Osteocyte (in vitro differentiated cells): ENCODE measurements around the gene ZFYVE28. TPM values are rescaled to one million over a fixed set of nuclear protein-coding genes. Genes with fewer than 3 reads are reported as not detected.

ENCODE experiments used
- DNase-seq: peaks from one replicate; pipeline ENCODE4 v3.0.0; 2021; ENCODE audit warnings: mixed read lengths; ENCODE audit not compliant: unreplicated experiment; ENCODE audit errors: extremely low spot score
- H3K27ac Mint-ChIP-seq: one replicate; pipeline ENCODE4 v1.8.0; 2021; ENCODE audit warnings: mild to moderate bottlenecking, mixed read lengths; ENCODE audit not compliant: unreplicated experiment
- H3K27me3 Mint-ChIP-seq: one replicate; pipeline ENCODE4 v1.8.0; 2021; ENCODE audit warnings: mixed read lengths; ENCODE audit not compliant: unreplicated experiment
- H3K36me3 Mint-ChIP-seq: one replicate; pipeline ENCODE4 v1.8.0; 2021; ENCODE audit warnings: mixed read lengths; ENCODE audit not compliant: unreplicated experiment
- H3K4me1 Mint-ChIP-seq: one replicate; pipeline ENCODE4 v1.8.0; 2021; ENCODE audit warnings: mixed read lengths; ENCODE audit not compliant: unreplicated experiment
- H3K4me3 Mint-ChIP-seq: one replicate; pipeline ENCODE4 v1.8.0; 2021; ENCODE audit warnings: mild to moderate bottlenecking, moderate library complexity, mixed read lengths; ENCODE audit not compliant: unreplicated experiment
- H3K9me3 Mint-ChIP-seq: one replicate; pipeline ENCODE4 v1.8.0; 2021; ENCODE audit warnings: mixed read lengths; ENCODE audit not compliant: unreplicated experiment
- total RNA-seq: library from RNA; stranded (reverse); gene quantifications from 2 replicates; pipeline ENCODE4 v1.2.1, GENCODE V29; 2021
- TF ChIP-seq, protein P1 (sequence below): fragments of 200-600 bp; sonication (generic); IDR thresholded peaks from 2 replicates; pipeline ENCODE4 v1.5.0; 2021; ENCODE audit warnings: antibody characterized with exemption, mild to moderate bottlenecking, moderate library complexity

ZFYVE28 gene
- total RNA-seq, 1 donor from 2014 or later: 3.4 TPM

DNA sequence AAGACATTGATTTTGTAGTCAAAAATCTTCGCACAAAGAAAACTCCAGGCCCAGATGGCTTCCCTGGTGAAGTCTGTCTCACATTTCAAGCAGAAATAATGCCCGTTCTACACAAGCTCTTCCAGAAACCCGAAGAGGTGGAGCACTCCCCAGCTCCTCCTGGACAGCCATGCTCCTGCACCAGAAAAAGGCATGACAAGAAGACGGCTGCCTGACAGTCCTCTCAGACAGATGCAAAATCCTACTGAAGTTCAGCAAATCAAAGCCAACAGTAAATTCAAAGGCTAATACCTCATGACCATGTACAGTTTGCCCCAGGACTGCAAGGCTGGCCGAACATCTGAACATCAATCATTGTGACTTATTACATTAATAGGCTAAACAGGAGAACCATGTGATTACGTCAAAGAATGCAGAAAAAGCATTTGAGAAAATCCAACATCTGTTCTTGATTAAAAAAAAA, 125.8 kb downstream of the ZFYVE28 start:
- Mint-ChIP-seq H3K27me3 (peaks cover 9% of the 10 kb centered on the region), H3K4me3 (no peak overlapping the region), H3K9me3 (peaks cover 10% of the 10 kb centered on the region), H3K27ac (no peak overlapping the region), H3K4me1 (peaks cover 10% of the 10 kb centered on the region), H3K36me3 (peaks cover 3% of the 10 kb centered on the region)
- no peak for DNase-seq
- TF ChIP-seq, protein P1, sequence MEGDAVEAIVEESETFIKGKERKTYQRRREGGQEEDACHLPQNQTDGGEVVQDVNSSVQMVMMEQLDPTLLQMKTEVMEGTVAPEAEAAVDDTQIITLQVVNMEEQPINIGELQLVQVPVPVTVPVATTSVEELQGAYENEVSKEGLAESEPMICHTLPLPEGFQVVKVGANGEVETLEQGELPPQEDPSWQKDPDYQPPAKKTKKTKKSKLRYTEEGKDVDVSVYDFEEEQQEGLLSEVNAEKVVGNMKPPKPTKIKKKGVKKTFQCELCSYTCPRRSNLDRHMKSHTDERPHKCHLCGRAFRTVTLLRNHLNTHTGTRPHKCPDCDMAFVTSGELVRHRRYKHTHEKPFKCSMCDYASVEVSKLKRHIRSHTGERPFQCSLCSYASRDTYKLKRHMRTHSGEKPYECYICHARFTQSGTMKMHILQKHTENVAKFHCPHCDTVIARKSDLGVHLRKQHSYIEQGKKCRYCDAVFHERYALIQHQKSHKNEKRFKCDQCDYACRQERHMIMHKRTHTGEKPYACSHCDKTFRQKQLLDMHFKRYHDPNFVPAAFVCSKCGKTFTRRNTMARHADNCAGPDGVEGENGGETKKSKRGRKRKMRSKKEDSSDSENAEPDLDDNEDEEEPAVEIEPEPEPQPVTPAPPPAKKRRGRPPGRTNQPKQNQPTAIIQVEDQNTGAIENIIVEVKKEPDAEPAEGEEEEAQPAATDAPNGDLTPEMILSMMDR: no peak

DNA sequence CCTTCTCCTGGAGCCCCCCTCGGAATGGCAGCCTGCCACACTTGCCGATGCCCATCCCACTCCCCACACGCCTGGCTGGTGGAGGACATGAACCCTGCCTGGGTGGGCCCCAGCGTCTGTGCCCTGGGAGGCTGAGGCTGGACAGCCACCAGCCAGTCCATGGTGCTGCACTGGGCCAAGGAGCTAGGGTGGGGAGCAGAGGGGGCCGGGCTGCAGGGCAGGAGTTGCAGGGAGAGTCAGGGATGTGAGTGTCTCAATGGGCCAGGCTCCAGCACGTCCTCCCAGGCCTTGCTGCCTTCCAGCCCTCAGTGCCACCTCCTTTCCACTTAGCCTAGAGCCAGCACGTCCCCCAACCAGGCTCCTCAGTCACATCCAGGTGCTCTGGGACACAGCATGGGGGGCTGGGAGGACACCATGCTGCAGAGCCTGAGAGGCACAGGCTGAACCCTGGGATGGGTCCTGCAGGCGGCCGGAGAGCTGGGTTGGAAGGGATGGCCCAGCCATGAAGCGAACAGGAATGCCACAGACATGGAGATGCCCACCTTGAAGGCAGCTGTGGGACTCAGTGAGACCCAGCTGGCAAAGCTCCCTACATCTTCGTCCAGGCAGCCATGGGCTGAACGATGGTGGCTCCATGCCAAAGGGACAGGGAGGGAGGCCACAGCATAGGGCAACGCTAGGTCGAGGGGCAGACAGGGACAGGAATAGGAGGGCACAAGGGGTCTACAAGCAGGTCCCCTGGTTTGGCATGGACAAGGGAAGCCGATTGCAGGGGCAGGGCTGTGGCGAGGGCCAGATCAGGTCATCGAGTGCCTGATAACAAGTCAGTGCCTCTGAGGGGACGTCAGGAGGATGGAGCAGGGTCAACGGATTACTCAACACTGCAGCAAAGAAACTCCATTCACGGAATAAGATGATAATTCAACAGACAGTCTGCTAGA, 126.5 kb downstream of the ZFYVE28 start:
- TF ChIP-seq, protein P1: no peak
- Mint-ChIP-seq H3K4me3 (no peak overlapping the region), H3K27ac (no peak overlapping the region), H3K27me3 (peaks cover 9% of the 10 kb centered on the region), H3K9me3 (peaks cover 10% of the 10 kb centered on the region), H3K36me3 (peaks cover 3% of the 10 kb centered on the region), H3K4me1 (peaks cover 15% of the 10 kb centered on the region)
- no peak for DNase-seq

DNA sequence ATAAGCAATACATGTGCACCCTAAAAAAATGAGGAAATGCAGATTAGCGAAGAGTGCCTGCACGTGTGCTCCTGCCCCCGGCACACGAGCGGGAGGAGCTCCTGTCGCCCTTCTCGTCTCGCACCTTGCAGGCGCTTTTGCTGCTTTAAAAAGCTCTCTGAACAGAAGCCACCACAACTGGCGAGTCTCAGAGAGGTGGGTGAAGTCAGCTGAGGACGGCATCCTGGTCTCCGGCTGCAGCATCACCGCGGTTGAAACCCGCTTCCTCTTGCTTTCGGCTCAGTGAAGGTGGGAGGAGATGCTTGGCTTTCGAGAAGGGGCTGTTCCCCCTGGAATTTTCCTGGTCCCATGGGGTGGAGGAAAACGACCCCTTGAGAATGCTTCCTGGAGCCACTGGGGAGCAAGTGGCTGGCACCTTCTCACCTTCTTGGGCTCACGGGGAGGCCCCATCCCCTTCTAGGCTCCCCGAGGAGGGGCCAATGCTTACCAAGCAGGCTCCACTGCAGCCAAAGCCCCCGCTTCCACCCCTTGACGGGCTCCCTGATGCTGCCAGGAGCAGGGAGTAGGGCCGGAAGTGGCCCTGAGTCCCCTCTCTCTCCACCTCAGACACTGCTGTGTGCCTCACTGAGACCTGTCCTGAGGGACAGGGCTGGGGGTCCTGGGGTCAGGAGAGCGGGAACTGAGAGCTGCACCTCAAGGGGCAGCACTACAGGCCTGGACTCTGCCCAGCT, 127.3 kb downstream of the ZFYVE28 start:
- Mint-ChIP-seq H3K27ac (no peak overlapping the region), H3K4me1 (peaks cover 15% of the 10 kb centered on the region), H3K27me3 (peaks cover 9% of the 10 kb centered on the region), H3K9me3 (peaks cover 10% of the 10 kb centered on the region), H3K4me3 (no peak overlapping the region), H3K36me3 (peaks cover 3% of the 10 kb centered on the region)
- DNase-seq: no peak
- TF ChIP-seq, protein P1: no peak

DNA sequence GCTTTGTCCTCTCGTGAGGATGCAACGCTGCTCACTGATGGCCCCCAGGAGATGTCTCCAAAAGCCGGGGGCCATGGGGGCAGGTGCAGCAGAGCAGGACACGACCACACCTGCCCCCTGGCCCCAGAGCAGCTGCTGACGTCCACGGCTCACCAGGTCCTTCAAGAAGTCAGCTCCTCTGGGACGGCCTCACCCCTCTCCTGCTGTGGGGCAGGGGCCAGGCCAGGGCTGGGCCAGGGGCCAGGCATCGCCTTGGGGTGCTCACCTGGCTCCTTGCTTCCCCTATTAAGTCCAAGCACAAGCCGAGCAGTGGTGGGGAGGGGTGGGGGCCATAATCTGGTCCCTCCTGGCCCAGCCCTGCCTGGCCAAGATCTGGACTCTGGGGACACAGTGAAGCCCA, 128.0 kb downstream of the ZFYVE28 start:
- H3K4me1 Mint-ChIP-seq: peaks cover 16% of the 10 kb centered on the region
- H3K36me3 Mint-ChIP-seq: peaks cover 3% of the 10 kb centered on the region
- peaks cover 9% of the 10 kb centered on the region for H3K27me3 Mint-ChIP-seq
- H3K27ac Mint-ChIP-seq: no peak overlapping the region
- TF ChIP-seq, protein P1: no peak
- no peak overlapping the region for H3K4me3 Mint-ChIP-seq
- no peak for DNase-seq
- peaks cover 10% of the 10 kb centered on the region for H3K9me3 Mint-ChIP-seq

DNA sequence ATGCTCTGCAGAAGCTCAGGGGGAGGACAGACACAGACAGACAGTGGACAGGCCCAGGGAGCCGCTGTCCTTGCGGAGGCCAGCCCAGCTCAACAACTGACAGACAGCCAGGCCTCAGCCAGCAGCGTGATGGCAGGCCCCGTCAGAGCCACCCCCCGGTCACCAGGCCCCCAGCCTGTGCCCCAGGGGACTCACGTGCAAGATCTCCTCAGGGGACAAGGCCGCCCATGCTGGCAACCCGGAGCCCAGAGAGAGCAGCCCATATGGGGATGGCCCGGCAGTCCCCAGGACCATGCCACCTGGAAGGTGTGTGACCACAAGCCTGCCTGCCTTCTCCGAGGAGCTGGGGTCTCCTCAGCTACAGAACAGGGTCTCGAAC, 128.5 kb downstream of the ZFYVE28 start:
- H3K9me3 Mint-ChIP-seq: peaks cover 10% of the 10 kb centered on the region
- H3K36me3 Mint-ChIP-seq: peaks cover 3% of the 10 kb centered on the region
- no peak overlapping the region for H3K27ac Mint-ChIP-seq
- no peak overlapping the region for H3K4me3 Mint-ChIP-seq
- peaks cover 9% of the 10 kb centered on the region for H3K27me3 Mint-ChIP-seq
- H3K4me1 Mint-ChIP-seq: peaks cover 17% of the 10 kb centered on the region
- DNase-seq: no peak
- TF ChIP-seq, protein P1: no peak
